ENCODE results near the gene HIVEP3.

DNA sequence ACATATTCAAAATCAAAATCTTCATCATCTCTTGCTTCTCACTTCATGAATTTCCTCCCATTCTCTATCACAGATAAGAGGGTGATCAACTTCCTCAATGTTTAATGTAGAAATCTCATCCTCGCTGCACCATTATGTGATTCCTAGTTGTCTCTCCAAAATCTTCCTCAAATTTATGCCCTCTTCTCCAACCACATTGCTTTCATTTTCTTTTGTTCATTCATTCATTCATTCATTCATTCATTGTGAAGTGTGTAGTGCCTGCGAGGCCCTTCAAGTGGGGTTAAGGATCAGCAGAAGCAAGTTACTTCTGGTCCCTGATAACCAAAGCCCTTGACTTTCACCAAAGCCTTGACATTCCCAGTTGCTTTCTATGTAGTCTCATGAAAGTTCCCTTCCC is 33.5 kb upstream of the HIVEP3 start:
- TF ChIP-seq FOXM1 (IDR thresholded peaks at IDR 0.05; ENCODE audit: borderline replicate concordance, low read depth), result no peak
- TF ChIP-seq YY1 (IDR thresholded peaks at IDR 0.05; ENCODE audit: low read depth), result no peak
- TF ChIP-seq, protein P1, sequence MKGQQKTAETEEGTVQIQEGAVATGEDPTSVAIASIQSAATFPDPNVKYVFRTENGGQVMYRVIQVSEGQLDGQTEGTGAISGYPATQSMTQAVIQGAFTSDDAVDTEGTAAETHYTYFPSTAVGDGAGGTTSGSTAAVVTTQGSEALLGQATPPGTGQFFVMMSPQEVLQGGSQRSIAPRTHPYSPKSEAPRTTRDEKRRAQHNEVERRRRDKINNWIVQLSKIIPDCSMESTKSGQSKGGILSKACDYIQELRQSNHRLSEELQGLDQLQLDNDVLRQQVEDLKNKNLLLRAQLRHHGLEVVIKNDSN (IDR thresholded peaks at IDR 0.05), result no peak
- no peak for TF ChIP-seq EP300 (IDR thresholded peaks at IDR 0.05; ENCODE audit: borderline replicate concordance)
- TF ChIP-seq, protein P2, sequence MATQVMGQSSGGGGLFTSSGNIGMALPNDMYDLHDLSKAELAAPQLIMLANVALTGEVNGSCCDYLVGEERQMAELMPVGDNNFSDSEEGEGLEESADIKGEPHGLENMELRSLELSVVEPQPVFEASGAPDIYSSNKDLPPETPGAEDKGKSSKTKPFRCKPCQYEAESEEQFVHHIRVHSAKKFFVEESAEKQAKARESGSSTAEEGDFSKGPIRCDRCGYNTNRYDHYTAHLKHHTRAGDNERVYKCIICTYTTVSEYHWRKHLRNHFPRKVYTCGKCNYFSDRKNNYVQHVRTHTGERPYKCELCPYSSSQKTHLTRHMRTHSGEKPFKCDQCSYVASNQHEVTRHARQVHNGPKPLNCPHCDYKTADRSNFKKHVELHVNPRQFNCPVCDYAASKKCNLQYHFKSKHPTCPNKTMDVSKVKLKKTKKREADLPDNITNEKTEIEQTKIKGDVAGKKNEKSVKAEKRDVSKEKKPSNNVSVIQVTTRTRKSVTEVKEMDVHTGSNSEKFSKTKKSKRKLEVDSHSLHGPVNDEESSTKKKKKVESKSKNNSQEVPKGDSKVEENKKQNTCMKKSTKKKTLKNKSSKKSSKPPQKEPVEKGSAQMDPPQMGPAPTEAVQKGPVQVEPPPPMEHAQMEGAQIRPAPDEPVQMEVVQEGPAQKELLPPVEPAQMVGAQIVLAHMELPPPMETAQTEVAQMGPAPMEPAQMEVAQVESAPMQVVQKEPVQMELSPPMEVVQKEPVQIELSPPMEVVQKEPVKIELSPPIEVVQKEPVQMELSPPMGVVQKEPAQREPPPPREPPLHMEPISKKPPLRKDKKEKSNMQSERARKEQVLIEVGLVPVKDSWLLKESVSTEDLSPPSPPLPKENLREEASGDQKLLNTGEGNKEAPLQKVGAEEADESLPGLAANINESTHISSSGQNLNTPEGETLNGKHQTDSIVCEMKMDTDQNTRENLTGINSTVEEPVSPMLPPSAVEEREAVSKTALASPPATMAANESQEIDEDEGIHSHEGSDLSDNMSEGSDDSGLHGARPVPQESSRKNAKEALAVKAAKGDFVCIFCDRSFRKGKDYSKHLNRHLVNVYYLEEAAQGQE (IDR thresholded peaks at IDR 0.05; ENCODE audit: low read depth), result no peak
- TF ChIP-seq CREB1 (IDR thresholded peaks at IDR 0.05; ENCODE audit: low read depth), result no peak
- no peak for TF ChIP-seq EGR1 (IDR thresholded peaks at IDR 0.05)
- no peak for TF ChIP-seq TAF1 (IDR thresholded peaks at IDR 0.05; ENCODE audit: low read depth)
- no peak for TF ChIP-seq CEBPB (IDR thresholded peaks at IDR 0.05)
